Globus pallidus (tissue), 1 donor: ENCODE measurements around the gene B2M.
"Not testable (repeated sequence)": the region's sequence is repeated elsewhere in the genome, so short reads cannot be mapped to it uniquely, and the experiment has no call there.

Source experiments
- DNase-seq: peaks from one replicate; pipeline ENCODE4 v3.0.0-alpha.2; 2015; ENCODE audit warnings: low spot score

The B2M gene

DNA sequence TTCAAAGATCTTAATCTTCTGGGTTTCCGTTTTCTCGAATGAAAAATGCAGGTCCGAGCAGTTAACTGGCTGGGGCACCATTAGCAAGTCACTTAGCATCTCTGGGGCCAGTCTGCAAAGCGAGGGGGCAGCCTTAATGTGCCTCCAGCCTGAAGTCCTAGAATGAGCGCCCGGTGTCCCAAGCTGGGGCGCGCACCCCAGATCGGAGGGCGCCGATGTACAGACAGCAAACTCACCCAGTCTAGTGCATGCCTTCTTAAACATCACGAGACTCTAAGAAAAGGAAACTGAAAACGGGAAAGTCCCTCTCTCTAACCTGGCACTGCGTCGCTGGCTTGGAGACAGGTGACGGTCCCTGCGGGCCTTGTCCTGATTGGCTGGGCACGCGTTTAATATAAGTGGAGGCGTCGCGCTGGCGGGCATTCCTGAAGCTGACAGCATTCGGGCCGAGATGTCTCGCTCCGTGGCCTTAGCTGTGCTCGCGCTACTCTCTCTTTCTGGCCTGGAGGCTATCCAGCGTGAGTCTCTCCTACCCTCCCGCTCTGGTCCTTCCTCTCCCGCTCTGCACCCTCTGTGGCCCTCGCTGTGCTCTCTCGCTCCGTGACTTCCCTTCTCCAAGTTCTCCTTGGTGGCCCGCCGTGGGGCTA is at the start of gene B2M, which contains the start of gene PATL2:
Gene B2M (plus strand): TSS at position 422 of the 647 bp plus-strand sequence. CDS start 30 bp downstream, at position 452.
Gene PATL2 (minus strand): TSS at position 228 of the 647 bp plus-strand sequence. CDS start 34,833 bp downstream, outside the sequence.
- peak; percentile 96 for DNase-seq

DNA sequence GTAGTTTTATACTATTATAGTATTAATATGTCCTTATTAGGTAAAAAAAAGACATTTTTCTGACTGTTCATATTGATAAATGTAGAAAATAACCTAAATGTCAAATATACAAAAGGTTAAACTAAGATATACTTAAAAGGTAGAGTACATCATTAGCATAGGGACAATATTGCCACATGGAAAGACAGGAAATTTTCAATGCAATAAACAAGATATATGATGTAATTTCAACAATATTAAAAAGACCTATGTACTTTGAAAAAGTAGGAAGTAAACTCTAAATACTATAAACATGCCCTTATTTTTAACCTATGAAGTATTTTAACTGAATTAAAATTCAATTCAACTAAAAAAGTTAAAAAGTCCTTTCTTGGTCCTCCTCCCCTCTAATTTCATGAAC is 49.7 kb upstream of the B2M start:
- no peak for DNase-seq

DNA sequence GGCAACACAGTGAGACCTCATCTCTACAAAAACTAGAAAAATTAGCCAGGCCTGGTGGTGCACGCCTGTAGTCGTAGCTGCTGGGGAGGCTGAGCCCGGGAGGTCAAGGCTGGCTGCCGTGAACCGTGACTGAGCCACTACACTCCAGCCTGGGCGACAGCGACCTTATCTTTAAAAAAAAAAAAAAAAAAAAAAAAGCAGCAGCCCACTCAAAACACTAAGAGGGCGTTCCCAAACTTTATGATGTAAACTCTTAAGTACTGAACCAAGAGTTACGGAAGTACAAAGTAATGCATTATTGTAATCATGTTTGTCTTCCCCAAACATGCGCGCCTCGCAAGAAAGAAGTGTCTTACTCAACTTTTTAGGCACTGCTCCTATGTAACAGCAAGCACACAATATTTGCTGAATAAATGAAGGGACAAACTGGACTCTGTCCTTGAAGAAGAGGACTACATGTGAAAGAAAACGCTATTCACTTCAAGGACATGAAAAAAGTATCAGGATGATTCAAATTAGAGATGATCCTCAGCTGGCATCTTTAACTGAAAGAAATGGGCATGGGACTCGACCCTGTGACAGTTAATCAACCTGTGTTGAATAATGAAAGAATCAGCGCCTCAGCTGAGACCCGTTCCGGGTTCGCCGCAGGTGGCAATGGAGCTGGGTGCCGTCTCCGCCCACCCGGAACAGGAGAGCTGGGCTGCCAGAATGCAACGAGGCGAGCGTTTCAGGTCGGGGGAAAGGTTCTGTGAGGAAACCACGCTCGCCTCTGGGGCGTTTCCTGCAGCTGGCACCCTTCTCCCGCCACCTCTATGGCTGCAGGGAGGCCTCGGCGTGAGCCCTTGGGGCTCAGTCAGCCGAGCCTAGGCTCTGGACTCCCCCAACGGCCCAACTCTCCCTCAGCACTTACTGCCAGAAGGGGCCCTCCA is 48.6 kb upstream of the B2M start:
- DNase-seq = no peak

DNA sequence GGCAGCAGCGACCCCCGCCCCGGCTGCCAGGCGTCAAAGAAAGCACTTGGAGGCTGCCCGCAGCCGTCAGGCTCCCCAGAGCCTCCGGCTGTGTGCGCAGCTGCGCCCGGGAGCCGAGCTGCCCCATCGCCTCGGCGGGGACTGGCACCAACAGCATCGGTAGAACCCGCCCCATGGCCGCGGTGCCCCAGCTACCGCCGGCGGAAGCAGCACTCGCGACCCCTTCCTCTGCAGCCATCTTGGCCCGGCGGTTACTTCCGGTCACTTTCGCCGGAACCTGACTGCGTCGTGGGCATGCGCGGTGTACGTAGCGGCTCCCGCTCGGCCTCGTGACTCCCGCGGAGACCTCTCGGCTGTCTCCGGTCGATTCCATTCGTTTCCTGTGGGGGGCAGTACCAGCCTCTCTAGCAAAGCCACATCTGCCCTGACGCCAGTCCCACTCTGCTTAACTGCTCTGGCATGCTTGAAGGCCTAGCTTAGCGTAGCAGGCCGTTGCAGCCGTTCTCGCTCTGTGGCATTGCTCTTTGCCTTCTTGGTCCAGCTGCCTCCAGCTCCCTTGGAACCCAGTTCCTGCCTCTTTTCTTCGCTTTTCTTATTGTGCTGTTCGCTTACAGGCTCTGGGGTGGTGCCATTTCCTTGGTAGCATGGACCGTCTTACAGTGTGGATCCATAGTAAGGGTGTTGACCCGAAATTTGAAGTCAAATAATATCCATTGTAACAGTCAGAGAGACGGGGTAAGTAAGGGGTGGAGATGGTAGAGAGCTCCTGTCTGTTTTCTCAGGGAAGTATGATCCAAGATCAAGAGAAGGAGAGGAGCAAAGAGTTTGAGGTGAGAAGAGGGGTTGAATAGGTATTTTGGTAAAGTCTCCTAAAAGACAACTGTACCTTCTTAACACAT is 47.7 kb upstream of the B2M start, which contains the start of gene SPG11:
Gene SPG11 (minus strand): TSS at position 253 of the 899 bp plus-strand sequence. CDS start 15 bp downstream, at position 238.
- peak; percentile 98 for DNase-seq

DNA sequence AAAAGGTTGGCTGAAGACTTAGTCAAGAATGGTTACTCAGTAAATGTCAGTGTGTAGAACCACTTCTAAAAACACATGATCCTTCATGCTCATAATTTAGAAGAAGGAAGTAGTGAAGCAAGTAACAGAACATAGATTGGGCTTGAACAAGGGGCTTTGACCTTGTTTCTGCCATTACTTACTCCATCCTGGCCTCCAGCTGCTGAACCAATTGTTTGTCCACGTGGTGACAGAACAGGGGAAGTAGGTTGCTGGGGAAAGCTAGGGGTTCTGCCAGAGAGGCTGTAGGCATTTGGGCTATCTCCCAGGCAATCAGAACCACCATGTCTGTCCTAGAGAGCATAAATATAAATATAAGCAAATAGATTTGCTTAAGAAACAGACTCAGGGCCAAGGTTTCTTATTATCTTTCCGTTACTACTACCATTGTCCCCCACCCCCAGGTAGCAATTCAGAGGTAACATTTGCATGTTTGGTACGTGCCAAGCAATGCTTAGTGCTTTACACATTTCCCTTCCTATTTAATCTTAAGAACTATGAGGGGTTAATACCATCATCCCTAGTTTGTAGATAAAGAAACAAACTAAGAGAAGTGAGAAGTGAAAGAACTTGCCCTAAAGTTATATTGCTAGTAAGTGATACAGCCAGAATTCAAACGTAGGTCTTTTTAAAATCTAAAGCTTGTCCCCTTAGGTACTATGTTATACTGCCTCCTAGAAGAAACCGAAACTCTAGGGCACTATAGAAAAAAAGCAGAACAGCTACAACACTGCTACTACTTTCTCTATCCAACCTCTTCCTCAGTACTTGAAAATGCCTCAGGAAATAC is 44.9 kb upstream of the B2M start:
- peak; percentile 8 for DNase-seq

DNA sequence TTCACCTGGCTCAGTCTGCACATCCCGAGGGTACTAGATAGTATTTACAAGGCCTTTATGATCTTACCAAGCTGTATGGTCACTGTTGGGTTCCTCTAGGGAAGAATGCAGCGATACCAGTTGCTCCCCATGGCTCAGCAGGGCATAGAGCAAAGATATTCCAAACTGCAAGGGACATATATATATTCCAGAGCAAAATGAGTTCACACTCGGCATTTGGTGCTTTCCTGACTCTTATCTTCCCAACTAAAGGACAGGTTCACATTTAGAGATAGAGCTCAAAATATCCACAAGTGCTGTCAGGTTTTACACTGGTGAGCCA is 44.3 kb upstream of the B2M start:
- no peak for DNase-seq

DNA sequence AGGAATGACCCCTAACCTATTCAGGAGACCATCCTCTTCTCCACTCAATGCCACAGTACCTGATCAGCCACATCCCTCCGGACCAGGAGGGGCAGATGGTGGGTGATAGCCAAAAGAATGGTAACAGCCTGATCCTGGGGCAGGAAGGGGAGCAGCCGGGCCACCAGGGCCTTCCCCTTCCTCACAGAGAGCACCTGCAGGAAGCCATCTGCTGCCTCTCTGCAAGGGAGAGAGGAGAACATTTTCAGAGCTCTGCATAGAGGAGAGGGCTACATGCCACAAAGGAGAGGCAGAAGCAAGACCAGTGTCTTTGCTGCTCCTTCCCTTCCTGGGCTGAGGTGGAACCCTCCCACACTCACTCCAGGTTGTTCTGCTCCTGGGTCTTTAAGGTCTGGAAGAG is 42.4 kb upstream of the B2M start:
- DNase-seq = no peak

DNA sequence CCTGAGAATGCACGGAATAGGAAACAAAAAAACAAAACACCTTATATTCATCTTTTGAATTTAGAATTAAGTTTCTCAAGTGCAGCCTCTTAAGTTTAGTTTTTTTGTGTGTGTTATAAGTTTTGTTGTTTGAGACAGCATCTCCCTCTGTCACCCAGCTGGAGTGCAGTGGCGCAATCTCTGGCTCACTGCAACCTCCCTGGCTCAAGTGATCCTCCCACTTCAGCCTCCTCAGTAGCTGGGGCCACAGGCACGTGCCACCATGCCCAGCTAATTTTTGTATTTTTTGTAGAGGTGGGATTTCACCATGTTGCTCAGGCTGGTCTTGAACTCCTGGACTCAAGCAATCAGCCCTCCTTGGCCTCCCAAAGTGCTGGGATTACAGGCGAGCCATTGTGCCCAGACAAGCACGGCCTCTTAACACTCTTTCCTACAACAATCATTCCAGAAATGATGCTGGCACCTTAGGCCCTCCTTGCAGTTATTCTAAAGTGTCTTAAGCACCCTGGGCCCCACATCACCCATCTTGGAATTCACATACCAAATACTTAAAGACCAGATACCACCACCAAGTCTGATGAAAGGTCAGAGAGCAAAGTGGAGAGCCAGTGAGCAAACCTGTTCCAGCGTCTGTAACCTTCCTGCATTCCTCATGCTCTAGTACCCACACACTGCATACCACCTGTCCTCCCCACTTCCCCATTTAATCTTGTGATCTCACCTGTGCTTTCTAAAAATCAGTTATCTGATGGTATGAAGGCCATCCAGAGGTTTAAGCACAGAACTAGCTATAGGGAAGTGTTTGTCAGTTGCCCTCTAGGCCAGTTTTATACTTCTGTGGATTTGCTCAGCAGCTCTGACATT is 41.0 kb upstream of the B2M start:
- DNase-seq = no peak

DNA sequence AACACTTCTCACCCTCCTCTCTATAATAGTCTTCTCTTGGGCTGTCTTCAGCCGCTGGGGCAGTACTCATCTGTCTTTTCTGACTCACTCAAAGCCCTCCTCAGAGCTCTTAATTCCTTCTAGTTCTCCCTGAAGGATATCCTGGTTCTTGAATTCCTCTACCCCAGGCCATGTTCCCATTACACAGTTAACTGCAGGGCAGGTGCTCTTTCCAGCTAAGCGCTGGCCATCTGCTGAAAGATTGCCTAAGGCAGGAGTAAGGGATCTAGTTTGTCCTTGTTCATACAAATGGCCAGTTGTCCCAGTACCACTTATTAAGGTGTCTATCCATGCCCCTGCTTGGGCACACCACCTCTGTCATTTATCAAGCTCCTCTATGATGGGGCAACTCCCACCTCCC is 37.7 kb upstream of the B2M start:
- no peak for DNase-seq

DNA sequence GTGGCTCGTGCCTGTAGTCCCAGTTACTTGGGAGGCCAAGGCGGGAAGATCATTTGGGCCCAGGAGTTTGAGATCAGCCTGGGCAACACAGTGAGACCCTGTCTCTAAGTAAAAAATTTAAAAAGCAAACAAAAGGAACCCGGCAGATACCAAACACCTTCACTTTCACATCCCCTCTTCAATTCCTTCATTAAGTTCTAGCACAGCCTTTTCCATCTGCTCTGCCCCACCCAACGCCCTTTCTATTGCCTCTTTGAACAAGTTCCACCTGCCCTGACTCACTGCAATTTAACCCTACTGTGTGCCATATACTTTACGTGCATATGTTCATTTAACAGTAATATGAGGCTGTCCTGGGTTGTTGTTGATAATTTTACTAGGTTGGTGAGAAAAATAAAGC is 35.4 kb upstream of the B2M start:
- no peak for DNase-seq

DNA sequence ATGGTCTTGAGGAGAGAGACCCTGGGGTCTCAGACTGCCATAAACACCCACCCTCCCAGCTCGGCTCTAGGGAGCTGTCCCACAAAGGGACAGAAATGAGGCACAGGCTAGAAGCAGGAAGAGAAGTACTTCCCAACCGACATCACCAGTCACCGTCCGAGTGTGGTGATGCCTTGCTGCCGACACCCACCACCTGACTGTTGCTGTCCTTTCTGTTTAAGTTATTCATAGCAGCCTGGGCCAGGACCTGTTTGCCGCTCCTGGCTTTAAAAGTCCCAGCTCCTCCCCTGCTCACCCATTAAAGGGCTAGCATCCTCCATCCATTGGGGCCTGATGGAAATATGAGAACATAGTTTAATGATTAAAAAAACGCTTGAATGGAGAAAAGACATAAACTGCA is 34.6 kb upstream of the B2M start:
- no peak for DNase-seq

DNA sequence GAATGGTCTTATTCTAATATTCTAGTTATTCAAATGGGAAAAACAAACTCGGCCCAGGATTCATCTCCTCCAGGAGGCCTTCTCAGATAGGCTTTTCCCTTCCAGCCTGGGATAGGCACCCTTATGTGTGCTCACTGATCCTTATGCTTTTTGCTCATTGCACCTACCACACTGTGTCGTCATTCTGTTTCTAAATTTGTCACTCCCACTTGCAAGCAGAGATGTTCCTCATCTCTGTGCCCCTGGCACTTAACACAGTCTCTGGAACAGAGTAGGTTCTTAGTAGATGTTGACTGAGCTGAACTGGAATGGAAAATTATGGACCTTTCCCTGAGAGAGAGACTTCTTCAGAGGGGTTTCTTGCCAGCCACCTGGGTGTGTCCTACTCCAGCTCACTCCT is 29.1 kb upstream of the B2M start:
- no peak for DNase-seq

DNA sequence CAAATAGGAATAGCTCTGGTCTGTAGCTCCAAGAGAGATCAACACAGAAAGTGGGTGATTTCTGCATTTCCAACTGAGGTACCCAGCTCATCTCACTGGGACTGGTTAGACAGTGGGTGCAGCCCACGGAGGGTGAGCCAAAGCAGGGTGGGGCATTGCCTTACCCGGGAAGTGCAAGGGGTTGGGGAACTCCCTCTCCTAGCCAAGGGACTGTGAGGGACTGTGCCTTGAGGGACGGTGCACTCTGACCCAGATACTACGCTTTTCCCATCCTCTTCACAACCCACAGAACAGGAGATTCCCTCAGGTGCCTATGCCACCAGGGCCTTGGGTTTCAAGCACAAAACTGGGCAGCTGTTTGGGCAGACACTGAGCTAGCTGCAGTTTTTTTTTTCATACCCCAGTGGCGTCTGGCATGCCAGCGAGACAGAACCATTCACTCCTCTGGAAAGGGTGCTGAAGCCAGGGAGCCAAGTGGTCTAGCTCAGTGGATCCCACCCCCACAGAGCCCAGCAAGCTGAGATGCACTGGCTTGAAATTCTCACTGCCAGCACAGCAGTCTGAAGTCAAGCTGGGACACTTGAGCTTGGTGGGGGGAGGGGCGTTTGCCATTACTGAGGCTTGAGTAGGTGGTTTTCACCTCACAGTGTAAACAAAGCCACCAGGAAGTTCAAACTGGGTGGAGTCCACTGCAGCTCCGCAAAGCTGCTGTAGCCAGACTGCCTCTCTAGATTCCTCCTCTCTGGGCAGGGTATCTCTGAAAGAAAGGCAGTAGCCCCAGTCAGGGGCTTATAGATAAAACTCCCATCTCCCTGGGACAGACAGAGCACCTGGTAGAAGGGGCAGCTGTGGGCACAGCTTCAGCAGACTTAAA is 28.3 kb upstream of the B2M start:
- DNase-seq = not testable (repeated sequence)

DNA sequence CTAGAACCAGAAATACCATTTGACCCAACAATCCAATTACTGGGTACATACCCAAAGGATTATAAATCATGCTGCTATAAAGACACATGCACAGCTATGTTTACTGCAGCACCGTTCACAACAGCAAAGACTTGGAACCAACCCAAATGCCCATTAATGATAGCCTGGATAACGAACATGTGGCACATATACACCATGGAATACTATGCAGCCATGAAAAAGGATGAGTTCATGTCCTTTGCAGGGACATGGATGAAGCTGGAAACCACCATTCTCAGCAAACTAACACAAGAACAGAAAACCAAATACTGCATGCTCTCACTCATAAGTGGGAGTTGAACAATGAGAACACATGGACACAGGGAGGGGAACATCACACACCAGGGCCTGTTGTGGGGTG is 22.0 kb upstream of the B2M start:
- not testable (repeated sequence) for DNase-seq

DNA sequence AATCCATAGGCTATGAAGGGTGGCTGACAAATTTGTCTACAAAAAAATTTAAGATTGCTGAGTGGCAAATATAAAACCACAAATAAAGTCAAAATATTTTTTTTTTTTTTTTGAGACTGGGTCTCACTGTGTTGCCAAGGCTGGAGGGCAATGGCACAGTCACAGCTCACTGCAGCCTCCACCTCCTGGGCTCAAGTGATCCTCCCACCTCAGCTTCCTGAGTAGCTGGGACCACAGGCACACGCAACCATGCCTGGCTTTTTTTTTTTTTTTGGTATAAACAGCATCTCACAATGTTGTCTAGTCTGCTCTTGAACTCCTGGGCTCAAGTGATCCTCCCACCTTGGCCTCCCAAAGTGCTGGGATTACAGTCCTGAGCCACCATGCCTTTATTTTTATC is 21.1 kb upstream of the B2M start:
- DNase-seq = not testable (repeated sequence)

DNA sequence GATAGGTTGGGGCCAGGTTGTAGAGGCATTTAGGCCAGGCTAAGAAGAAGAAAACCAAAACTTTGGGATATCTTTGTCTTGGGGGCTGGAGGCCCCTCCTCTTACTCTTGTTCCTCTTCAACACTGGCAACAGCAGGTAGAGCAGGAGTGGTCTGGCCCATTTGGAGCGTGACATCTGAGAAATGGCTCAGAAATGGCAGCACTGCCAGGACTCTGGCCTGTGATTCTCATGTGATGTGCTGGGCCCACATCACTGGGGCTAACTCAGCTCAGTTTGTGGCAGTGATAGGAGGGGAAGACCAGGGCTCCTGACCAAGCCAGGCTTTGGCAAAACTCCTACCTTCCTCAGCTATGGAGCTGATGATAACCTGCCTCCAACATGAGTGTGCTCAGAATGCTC is 18.7 kb upstream of the B2M start:
- DNase-seq = no peak

DNA sequence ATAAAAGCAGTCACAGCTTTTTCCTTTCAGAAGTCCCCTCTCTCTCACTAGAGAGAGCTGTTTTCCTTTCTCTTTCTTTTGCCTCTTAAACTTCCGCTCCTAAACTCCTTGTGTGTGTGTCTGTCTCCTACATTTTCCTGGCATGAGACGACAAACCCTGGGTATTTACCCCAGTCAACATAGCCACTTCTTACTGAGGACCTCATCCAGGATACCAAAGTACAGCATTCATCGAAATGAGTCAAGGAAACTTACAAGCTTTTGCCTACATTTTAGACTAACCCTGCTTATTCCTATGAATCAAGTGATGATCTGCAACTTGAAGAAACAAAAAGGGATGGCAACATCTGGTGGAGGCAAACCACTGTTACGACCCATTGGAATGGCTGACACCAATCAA is 16.9 kb upstream of the B2M start:
- no peak for DNase-seq

DNA sequence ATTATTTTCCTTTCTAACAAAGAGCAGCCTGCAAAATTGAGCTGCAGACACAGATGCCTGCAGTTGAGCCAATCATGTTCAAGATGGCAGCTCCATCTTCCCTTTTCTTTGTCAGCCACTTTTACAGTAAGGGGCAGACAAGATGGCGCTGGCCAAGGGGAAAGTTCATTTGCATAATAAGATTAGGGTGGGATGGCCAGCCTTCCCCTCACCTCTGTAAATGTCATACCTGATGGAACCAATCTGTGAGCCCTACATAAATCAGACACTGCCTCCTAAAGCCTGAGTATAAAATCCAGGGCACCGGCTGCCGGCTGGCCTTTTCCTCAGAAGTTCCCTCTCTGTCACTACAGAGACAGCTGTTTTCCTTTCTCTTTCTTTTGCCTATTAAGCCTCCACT is 16.0 kb upstream of the B2M start:
- no peak for DNase-seq

DNA sequence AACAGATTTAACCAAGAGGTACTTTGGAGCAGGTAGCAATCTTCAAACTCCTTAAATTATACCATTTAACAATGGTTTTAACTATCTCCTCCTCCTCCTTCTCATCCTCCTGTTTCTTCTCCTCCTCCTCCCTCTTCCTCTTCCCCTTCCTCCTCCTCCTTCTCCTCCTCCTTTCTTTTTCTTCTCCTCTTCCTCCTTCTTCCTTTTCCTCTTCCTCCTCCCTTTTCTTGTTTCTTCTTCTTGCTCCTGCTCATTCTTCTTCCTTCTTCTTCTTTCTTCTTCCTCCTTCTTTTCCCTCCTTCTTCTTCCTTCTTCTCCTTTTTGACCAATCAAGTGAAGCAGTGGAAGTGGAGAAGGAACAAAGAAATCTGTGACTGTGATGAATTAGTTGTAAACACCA is 14.3 kb upstream of the B2M start:
- DNase-seq = no peak
